HG03039 (cell line): ENCODE measurements around the gene IGFALS.

Experiments used
- ATAC-seq: cut with Tn5 transposase; IDR thresholded peaks from one replicate; pipeline ENCODE4 v1.9.1; 2021; ENCODE audit warnings: mild to moderate bottlenecking, moderate library complexity; ENCODE audit not compliant: unreplicated experiment

Gene IGFALS

GRCh38 chr16:1793578-1794220, at the start of gene IGFALS:
Gene IGFALS, minus strand, starts transcription at chr16:1793705. Its CDS starts 53 bp downstream, at chr16:1793652.
- ATAC-seq, result no peak

DNA sequence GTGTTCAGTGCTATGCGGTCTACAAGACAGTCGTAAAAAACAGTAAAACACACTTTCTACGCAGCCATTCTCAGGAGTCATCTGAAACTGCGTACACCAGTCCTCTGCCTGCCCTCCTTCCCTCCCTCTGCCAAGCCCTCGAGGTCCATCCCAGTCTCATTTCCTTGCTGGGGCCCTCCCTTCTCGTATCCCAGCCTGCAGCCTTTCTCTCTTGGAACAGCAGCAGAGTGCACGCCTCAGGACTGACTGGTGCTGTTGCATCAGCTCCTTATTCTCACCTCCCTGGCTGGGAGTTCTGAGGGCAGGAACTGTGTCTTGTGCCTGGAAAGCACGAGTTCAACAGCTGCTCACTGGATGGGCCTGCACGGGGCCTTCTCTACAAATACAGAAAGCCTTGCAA, 46.0 kb upstream of the IGFALS start:
- no peak for ATAC-seq

GRCh38 chr16:1834096-1834495, 40.6 kb upstream of the IGFALS start:
- ATAC-seq, result no peak

DNA sequence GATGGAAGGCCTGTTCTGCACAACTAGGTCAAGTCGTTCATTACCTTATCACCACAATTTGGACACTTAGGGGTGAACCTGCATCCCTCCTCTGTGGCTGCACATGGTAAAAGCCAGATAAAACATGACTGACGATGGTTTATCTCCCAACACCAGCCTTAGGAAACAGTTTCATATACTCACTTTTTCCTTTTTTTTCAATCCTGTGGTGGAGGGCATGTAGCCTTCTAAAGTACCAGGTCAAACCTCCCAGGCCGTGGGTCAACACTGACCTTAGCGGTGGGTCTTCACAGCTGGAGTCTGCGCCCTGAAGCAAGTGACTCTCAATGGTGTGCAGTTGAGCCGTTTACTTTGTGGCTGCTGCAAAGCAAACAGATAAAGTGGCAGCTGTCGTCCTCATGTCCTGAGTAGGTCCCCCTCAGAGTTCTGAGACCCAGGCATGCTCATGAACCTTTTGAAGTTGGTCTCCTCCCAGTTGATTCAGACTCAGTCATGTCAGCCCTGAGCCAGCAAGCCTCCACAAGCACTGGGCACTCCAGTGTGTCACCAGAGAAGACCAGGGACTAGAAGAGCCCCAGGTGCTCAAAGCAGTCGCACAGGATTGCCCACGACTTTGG, 39.4 kb upstream of the IGFALS start:
- no peak for ATAC-seq

- ATAC-seq, result no peak
Observed at GRCh38 chr16:1831186-1832075, 37.9 kb upstream of the IGFALS start.

DNA sequence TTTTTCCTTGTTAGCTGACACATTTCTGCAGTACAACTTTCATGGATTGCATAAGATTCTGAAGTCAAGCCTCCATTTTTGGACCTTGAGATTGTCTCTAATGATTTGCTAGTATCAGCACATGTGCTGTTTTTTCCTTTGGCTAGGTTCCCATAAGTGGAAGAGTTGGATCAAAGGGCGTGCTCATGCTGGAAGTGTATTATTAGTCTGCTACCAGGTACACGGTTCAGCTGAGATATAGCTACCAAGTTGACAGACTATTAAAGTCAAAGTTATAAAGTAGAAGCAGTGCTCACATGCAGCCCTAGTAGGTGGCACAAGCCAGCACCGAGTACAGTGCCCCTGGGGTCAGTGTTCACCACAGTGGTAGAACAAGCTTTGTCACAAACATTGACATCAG, 36.7 kb upstream of the IGFALS start:
- ATAC-seq, result no peak

DNA sequence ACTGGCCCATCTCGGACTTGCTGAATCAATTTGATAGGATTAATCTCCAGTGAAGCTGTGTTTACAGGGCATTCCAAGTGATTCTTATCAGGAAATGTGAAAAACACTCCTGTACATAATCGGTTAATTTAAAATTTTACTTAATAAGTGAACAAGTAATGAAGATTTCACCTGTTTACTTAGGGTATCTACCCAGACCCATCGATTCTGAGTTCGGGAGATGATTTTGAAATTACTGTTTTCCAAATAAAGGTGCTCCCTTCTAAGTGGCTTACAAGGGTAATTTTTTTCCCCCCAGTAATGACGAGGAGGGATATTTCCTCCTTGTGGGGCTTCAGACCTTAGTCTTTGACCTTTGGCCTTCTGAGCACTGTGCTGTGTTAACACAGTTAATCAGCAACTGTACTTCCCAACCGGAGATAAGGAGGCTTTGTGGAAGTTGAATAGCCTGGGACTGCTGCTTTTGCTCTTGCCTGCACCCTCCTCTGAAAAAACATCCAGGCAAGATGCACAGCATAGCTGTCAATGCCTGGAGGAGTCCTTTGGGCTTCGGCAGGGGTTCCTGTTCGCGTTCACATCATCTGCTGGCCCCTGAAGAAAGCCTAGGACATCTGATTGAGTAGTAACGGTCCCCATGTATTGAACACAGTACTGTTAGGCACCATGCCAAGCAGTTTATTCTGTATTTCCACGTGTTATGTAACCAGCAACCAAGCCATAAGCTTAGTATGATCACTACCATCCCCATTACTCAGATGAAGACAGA, 35.3 kb upstream of the IGFALS start:
- ATAC-seq, result no peak

DNA sequence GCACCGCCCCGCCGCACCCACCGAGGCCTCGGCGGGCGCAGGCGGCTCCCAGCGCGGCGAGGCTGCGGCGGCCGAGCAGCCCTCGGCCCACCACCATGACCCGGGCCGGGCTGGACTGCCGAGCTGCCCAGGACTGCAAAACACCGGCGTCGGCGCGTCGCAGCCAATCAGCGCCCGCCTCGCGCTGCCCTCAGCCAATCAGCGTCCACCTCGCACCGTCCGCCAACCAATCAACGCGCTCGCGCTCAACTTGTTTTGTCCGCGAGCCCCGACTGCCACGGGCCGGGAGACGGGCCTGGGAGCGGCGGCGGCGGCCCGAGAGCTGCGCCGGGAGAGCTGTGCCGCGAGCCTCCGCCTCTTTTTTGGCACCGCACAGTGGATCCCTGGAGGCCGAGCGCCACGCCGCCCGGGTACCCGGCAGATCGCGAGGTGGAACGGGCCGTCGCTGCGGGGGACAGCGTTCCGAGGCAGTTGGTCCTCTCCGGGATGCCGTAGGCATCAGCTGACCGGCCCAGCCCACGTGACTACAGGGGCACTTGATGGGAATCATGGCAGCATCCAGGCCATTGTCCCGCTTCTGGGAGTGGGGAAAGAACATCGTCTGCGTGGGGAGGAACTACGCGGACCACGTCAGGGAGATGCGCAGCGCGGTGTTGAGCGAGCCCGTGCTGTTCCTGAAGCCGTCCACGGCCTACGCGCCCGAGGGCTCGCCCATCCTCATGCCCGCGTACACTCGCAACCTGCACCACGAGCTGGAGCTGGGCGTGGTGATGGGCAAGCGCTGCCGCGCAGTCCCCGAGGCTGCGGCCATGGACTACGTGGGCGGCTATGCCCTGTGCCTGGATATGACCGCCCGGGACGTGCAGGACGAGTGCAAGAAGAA, 33.4 kb upstream of the IGFALS start, which contains the start of the genes FAHD1 and HAGH:
FAHD1 (plus strand) TSS at position 516 of the 883 bp plus-strand sequence; CDS start at position 549, 33 bp downstream.
HAGH (minus strand) TSS at position 135 of the 883 bp plus-strand sequence; CDS start at position 97, 38 bp downstream.
- ATAC-seq, result peak; percentile 78

GRCh38 chr16:1825864-1826690, 32.6 kb upstream of the IGFALS start:
- peak; percentile 41 for ATAC-seq

DNA sequence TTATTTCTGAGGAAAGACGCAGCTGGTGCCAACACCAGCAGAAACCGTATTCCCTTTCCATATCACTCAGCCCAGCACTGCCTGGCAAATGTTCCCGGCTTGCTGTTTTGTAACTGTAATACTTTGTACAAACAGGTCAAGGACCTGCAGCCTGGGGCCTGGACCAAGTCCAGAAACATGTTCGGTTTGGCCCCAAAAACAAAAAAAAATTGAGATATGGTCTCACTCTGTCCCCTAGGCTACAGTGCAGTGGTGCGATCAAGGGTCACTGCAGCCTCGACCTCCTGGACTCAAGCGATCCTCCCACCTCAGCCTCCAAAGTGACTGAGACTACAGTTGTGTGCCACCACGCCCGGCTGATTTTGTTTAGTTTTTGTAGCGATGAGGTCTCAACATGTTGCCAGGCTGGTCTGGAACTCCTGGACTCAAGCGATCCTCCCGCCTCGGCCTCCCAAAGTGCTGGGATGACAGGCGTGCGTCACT, 31.9 kb upstream of the IGFALS start:
- no peak for ATAC-seq

DNA sequence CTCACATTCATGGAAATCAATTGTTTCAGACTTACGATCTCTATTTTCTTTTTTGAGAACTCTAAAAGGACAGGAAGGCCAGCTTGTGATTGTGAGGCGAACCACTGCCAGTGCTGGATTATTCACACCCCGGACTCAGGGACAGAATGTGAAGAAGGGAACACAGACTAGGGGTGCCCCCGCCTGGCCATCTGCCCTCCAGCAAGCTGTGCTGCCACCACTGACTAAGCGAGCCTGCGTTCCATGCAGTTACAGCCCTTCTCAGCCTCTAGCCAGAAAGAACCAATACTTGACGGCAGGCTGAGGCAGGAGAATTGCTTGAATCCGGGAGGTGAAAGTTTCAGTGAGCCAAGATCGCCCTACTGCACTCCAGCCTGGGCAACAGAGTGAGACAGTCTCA, 30.3 kb upstream of the IGFALS start:
- ATAC-seq, result no peak

DNA sequence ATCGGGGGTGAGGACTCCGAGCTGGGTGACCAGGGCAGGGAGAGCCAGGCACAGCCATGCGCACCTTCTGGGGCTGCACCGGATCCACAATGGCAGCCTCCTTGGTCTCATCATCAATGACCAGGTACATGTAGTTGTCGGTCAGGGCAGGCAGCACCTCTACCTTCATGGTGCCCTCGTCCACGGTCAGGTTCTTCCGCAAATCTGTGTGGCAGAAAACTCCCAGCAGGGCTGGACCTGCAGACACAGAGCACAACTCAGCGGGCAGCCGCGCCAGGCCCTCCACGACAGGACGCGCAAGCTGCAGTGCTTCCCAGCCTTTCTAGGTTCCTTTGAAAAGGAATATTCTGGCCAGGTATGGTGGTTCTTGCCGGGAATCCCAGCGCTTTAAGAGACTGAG, 29.3 kb upstream of the IGFALS start:
- no peak for ATAC-seq

GRCh38 chr16:1821861-1822611, 28.5 kb upstream of the IGFALS start:
- no peak for ATAC-seq

DNA sequence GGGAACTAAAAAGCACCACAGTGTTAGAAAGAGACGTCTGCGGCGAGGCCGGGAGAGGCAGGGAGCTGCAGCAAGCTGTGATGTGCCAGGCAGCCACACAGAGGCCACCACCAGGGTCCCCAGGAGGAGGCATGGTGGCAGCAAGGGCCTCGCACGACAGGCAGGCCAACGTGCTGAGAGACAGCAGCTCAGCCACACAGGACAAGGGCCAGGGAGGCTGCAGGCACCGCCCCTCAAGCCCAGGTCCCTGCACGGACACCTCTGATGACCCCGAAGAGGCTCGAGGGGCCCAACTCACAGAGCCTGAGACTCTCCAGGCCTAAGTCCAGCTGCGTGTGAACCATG, 27.4 kb upstream of the IGFALS start:
- no peak for ATAC-seq

DNA sequence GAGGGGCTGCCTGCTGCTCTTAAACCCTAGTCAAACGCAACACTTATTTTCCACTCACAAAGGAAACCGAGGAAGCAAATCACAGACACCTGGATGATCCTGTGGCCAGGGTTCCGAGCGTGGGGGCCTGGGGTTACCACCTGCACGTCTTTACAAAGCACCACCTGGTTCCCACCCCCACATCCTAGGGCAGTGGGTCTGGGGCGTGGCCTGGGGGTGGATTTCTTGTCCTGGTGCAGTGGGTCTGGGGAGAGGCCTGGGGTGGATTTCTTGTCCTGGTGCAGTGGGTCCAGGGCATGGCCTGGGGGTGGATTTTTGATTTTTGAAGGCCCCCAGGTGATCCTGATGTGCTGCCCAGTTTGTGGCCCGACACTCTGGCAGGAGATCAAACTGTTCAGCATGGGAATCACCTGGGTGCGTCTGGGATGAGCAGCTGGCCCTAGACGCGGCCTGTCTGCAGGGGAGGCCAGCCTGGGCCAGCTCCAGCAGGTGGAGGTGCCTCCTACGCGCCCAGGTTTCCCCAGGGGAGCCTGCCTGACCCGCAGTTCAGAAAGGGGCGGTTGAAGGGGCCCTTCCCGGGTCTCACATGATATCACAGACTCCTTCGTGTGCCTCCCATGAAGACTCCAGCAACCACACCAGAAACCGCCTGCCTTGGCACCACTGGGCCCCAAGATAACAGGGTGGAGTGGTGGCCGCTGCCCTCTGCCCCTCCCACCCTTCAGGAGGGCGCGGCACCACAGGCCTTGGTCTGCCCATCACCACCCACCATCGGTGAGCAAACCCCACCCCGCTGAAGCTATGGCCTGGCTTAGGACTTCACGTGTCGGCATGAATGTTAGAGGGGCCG, 26.8 kb upstream of the IGFALS start:
- no peak for ATAC-seq

DNA sequence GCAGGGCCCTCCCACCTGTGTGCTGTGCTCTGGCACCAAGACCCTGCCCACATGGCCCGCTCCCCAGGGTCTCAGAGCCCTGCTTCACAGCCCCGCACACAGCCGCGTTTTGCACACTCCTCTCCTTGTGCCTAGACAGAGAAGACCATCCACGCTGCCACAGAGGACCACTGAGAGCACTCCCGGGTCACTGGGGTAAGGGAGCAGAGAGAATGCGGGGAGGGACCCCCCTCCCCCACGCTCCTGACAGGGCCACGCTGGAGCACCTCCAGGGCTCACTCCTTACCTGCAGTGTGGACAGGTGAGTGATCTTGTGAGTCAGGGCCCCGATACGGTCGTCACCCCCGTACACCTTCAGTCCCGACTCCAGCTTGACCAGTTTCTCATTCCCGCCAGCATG, 26.1 kb upstream of the IGFALS start:
- ATAC-seq, result no peak

GRCh38 chr16:1818873-1819525, 25.5 kb upstream of the IGFALS start:
- ATAC-seq, result no peak
